Hematopoietic multipotent progenitor cell treated with erythropoietin and hydrocortisone succinate and interleukin-3 and kit ligand, for 6 days (in vitro differentiated cells): ENCODE data around the gene NSD2.

Experiments
- DNase-seq: peaks from one replicate; pipeline ENCODE4 v3.0.0-alpha.2; 2015

The NSD2 gene

GRCh38 chr4:1973218-1973617 lies 102.0 kb downstream of the NSD2 start:
- no peak for DNase-seq

DNA sequence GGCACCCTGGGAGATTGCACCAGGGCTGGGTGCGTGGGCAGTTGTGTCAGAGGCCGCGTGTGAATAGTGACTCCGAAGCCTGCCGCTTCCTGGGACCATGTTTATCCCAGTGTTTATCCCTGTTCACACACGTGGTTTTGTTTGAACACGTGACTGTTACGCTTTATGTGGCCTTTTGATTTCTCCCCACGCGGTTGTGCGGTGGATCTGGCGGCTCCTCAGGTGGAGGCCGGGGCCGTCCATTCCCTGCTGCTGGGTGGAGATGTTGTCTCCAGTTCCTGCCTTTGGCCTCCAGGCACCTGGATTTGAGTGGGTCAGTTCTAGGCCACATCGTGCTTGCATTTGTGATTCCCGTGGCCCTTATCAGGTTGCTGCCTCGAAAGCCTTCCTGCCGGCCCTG lies 102.5 kb downstream of the NSD2 start:
- DNase-seq, result no peak

GRCh38 chr4:1974840-1975239 lies 103.6 kb downstream of the NSD2 start:
- no peak for DNase-seq

DNA sequence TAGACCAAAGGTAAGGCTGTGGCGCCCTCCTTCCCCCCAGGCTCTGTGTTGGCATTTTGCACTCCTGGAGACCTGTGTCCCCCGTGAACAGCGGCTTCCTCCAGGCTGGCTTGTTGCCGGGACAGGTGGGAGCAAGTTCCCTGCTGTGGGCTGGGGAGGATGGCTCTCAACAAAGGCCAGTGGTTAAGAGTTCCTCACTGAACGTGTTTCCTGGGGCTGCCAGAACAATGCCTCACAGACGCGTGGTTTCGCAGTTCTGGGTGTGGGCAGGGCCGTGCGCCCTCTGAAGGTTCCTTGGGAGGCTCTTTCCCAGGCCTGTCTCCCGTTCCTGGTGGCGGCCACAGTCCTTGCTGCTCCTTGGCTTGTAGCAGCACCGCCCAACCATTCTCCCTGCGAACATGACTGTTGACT lies 104.2 kb downstream of the NSD2 start:
- DNase-seq, result no peak

GRCh38 chr4:1975880-1976279 lies 104.7 kb downstream of the NSD2 start:
- DNase-seq, result no peak

DNA sequence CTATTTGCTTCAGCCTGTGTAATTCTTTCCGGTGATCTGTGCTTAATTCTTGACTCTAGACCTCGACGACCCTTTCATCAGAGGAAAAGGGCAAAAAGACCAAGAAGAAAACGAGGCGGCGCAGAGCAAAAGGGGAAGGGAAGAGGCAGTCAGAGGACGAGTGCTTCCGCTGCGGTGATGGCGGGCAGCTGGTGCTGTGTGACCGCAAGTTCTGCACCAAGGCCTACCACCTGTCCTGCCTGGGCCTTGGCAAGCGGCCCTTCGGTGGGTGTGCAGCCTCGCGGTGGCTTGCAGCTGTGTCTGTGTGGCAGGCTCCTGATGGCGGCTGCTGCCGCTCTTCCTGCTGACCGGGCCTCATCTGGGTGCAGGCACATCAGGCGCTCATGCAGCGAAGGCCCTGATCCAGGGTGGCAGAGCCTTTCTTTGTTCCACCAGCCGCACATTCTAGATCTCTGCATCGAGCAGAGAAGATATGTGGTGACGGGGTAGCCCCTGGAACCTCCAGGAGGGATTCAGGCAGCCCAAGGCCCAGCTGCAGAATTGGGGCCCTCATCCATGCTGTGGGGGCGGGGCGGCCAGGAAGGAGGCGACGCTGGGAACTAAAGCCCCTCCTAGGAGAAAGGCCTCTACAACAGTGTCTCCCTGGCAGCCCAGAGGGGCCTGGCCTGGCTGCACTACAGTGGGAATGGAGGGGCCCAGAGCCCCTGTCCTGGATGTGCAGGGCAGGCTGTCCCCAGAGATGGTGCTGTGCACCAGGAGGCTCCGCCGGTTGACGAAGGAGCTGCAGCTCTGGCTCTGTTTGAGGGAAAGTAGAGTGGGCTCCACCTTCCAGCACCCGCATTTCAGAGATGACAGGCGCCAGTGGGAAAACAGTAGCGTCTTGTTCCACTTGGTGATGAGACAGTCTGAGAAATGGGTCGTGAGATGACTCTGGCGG lies 105.5 kb downstream of the NSD2 start:
- DNase-seq, result no peak

- no peak for DNase-seq
Measured at GRCh38 chr4:1978226-1978625, 107.0 kb downstream of the NSD2 start.

DNA sequence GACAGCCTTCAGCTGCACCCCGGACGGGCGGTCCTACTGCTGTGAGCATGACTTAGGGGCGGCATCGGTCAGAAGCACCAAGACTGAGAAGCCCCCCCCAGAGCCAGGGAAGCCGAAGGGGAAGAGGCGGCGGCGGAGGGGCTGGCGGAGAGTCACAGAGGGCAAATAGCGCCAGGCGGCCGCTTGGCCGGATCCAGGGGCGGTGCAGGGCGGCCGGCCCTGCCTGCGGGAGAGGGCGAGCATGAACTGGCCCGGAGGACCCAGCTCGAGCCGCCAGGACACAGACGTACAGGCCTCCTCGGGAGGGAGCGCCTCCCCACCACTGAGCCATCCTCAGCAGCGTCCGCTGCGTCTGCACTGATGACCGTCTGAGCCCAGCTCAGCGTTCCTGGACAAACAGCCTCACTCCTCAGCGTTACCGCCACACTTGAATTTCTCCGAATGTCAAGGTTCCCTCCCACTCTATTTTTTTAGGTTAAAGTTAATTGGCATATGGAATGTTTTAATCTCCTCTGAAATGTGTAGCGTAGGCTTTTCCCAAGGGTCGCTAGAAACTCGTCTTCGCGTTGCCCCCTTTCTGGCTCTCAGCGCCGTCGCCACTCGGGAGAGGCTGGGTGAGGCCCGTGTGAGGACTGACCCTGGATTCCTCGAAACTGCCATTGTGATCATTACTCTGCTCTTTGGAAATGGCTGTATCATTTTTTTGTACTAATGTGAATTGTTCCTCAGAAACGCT lies 107.7 kb downstream of the NSD2 start:
- DNase-seq, result no peak

DNA sequence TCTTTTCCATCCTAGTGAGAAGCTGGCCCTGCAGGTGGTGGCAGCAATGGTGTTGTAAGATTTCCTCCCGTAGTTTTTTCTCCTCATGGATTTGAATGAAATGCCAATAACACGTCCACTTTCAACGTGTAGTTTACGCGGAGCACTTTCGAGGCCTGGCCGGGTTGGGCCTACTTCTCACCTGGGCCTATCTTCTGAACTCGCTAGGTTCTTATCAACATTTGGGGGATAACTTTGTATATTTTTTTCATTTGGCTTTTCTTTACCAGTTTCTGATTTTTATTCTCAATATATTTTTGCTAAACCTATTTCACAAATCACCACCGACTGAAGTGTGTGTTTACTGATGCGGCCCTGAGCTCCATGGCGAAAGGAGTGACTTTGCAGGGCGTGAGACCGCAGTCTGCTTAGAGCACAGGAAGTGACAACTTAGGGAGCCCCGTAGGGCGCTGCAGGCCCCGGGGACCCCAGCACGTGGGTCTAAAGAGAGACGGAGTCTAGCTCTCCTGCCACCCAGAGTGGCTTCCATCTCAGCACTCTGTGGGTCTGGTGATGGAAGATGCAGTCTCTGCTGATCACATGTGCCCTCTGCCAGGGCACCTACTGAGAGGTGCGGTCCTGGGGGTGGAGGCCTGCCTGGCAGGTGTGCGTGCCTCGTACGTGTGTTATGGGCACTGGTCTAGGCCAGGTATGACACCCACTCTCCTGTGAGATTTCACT lies 108.4 kb downstream of the NSD2 start:
- no peak for DNase-seq

GRCh38 chr4:1980561-1981041 lies 109.4 kb downstream of the NSD2 start:
- no peak for DNase-seq

GRCh38 chr4:1981251-1982058 lies 110.3 kb downstream of the NSD2 start:
- peak; percentile 63 for DNase-seq

DNA sequence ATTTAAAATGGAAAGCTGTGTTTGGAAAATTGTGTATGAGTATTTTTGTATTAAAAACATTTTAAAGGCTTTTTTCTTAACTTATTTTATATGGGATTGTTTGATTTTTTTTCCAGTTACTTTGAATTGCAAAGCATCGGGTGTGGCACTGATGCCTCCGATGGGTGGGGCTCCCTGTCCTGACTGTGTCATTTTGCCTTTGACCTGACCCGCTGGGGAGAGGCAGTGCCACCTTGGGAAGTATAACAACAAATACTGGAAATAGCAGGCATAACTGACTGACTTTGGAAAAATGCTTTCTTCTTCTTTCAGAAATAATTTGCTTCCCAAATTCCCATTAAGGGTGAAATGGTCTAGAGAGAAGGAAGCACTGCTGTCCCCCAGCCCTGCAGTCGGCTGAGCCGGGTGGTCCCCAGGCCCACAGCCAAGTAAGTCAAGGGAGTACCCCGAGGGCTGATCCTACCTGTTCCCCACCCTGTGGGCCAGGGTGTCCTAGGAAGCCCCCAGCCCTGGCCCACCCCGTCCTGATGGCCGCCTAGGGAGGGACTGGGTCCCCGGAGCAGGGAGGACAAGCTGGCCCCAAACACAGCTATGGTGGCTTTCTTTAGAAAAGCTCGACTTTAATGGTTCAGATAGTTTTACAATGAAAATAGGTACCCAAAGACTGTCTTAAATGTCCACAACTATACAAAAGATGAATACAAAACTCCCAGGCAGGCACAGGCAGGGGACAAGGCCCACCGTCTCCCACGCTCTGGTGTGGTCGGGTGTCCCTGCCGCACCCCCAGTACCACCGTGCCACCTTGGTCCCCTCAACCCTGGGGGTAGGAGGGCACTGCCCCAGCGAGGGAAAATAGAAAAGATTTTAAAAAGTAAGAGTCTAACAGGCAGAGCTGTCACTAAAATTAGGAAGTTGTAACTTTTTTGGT lies 111.2 kb downstream of the NSD2 start:
- DNase-seq, result peak; percentile 42

DNA sequence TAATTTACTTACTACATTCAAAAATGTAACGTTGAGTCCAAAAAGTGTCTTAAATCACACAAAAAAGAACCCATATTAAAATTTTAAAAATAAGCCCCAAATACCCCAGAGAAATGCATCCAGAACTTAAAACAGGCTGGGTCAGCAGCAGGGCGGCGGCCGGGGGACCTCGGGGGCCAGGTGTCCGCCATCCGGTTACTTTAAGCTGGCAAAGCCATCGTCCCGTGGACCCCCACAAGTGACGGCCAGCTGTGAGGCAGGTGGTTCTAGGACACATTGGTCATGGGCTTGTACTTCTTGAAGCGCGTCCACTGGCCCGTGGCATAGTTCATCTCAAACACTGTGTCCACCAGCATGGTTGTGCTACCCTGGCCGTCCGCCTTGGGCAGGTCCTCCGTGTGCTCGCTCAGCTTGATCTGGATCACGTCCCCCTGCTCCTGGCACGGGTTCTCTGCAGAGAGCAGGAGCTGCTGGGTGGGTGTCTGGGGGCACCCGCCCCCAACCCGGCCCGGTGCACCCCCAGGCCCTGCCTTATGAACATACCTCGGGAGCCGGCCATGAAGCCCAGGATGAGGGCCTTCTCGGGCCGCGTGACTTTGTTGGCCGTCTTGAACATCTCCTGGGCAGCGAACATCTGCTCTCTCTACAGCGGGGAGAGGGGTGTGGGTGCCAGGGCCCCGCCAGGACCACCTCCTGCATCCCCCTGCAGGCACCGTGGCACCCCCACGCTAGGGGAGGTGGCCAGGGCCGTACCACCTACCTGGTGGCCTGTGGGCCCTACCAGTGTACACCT lies 112.1 kb downstream of the NSD2 start:
- no peak for DNase-seq

GRCh38 chr4:1983846-1984405 lies 112.7 kb downstream of the NSD2 start:
- no peak for DNase-seq

GRCh38 chr4:1984406-1985191 lies 113.4 kb downstream of the NSD2 start:
- no peak for DNase-seq

- DNase-seq, result no peak
Measured at GRCh38 chr4:1985294-1985693, 114.1 kb downstream of the NSD2 start.

- no peak for DNase-seq
Measured at GRCh38 chr4:1985780-1986577, 114.8 kb downstream of the NSD2 start.

- DNase-seq, result no peak
Measured at GRCh38 chr4:1986578-1987210, 115.5 kb downstream of the NSD2 start.
